Neural cell (in vitro differentiated cells): Measurements from ENCODE around the gene MEAF6. TPM values are rescaled to one million over a fixed set of nuclear protein-coding genes. Genes with fewer than 3 reads are reported as not detected.

Experiments used
- H2AFZ ChIP-seq: fragments of 200-600, 300-800 bp; sonication (generic), shearing (Covaris generic); 2 replicates; pipeline ENCODE4 v1.6.0; 2014; ENCODE audit warnings: low read depth, mild to moderate bottlenecking, antibody characterized with exemption, low read length, moderate library complexity
- H3F3A ChIP-seq: fragments of 200-600 bp; shearing (Covaris generic); 2 replicates; pipeline ENCODE4 v1.6.1; 2016; ENCODE audit warnings: mild to moderate bottlenecking, moderate library complexity, mixed read lengths, antibody characterized with exemption, low read length; ENCODE audit not compliant: insufficient read depth, poor library complexity, severe bottlenecking
- H3K27ac ChIP-seq: fragments of 200-600, 300-800 bp; sonication (generic), shearing (Covaris generic); 2 replicates; pipeline ENCODE4 v1.5.1; 2014; ENCODE audit warnings: mild to moderate bottlenecking, low read length, moderate library complexity
- H3K27me3 ChIP-seq: fragments of 300-800, 200-600 bp; sonication (generic), shearing (Covaris generic); 2 replicates; pipeline ENCODE4 v1.6.0; 2014; ENCODE audit warnings: mild to moderate bottlenecking, low read depth, low read length, moderate library complexity; ENCODE audit not compliant: insufficient read depth
- H3K36me3 ChIP-seq: fragments of 300-800, 200-600 bp; sonication (generic), shearing (Covaris generic); 2 replicates; pipeline ENCODE4 v1.5.1; 2014; ENCODE audit warnings: mild to moderate bottlenecking, antibody characterized with exemption, low read length, moderate library complexity; ENCODE audit not compliant: insufficient read depth
- H3K4me2 ChIP-seq: fragments of 300-800, 200-600 bp; sonication (generic), shearing (Covaris generic); 2 replicates; pipeline ENCODE4 v1.6.0; 2014; ENCODE audit warnings: mild to moderate bottlenecking, low read length
- H3K4me3 ChIP-seq: fragments of 300-800, 200-600 bp; sonication (generic), shearing (Covaris generic); 2 replicates; pipeline ENCODE4 v1.5.1; 2014; ENCODE audit warnings: mild to moderate bottlenecking, low read length, moderate library complexity
- H3K79me2 ChIP-seq: fragments of 200-600 bp; shearing (Covaris generic); replicated peaks from 2 replicates; pipeline ENCODE4 v1.6.0; 2014; ENCODE audit warnings: mild to moderate bottlenecking, low read length, moderate library complexity; ENCODE audit not compliant: insufficient read depth
- H3K9ac ChIP-seq: fragments of 300-800, 200-600 bp; sonication (generic), shearing (Covaris generic); 2 replicates; pipeline ENCODE4 v1.6.1; 2016; ENCODE audit warnings: mild to moderate bottlenecking, low read length, mixed read lengths
- H3K9me2 ChIP-seq: fragments of 200-600 bp; shearing (Covaris generic); 2 replicates; pipeline ENCODE4 v1.6.1; 2016; ENCODE audit warnings: mild to moderate bottlenecking, low read length, mixed read lengths; ENCODE audit not compliant: insufficient read depth
- H3K9me3 ChIP-seq: fragments of 200-600, 300-800 bp; sonication (generic), shearing (Covaris generic); 2 replicates; pipeline ENCODE4 v1.6.1; 2016; ENCODE audit warnings: mild to moderate bottlenecking, mixed run types, low read length, moderate library complexity, mixed read lengths
- H4K20me1 ChIP-seq: fragments of 200-600 bp; shearing (Covaris generic); 2 replicates; pipeline ENCODE4 v1.6.1; 2016; ENCODE audit warnings: mild to moderate bottlenecking, mixed run types; ENCODE audit not compliant: insufficient read depth
- EP300 ChIP-seq: fragments of 450-650 bp; conservative IDR thresholded peaks from 2 replicates; pipeline ENCODE4 v1.6.1; 2014; ENCODE audit warnings: antibody characterized with exemption, mild to moderate bottlenecking, moderate library complexity; ENCODE audit not compliant: poor library complexity, severe bottlenecking
- EZH2 ChIP-seq: fragments of 200-600, 300-800 bp; shearing (Covaris generic), sonication (generic); IDR thresholded peaks from 2 replicates; pipeline ENCODE4 v1.6.1; 2014; ENCODE audit warnings: antibody characterized with exemption, low read length, borderline replicate concordance, mild to moderate bottlenecking; ENCODE audit not compliant: insufficient read depth, poor library complexity, severe bottlenecking
- MXI1 ChIP-seq: fragments of 450-650 bp; conservative IDR thresholded peaks from 2 replicates; pipeline ENCODE4 v1.6.1; 2014; ENCODE audit warnings: antibody characterized with exemption, mild to moderate bottlenecking; ENCODE audit not compliant: poor library complexity, severe bottlenecking
- POLR2AphosphoS5 ChIP-seq: IDR thresholded peaks from 2 replicates; pipeline ENCODE4 v1.6.1; 2012
- RAD21 ChIP-seq: fragments of 450-650 bp; conservative IDR thresholded peaks from 2 replicates; pipeline ENCODE4 v1.6.1; 2014; ENCODE audit warnings: antibody characterized with exemption, mild to moderate bottlenecking, moderate library complexity
- REST ChIP-seq: IDR thresholded peaks from 2 replicates; pipeline ENCODE4 v1.6.1; 2012; ENCODE audit warnings: borderline replicate concordance
- SMC3 ChIP-seq: fragments of 450-650 bp; conservative IDR thresholded peaks from 2 replicates; pipeline ENCODE4 v1.6.1; 2014; ENCODE audit warnings: antibody characterized with exemption, mild to moderate bottlenecking, moderate library complexity; ENCODE audit not compliant: poor library complexity
- TAF1 ChIP-seq: IDR thresholded peaks from 2 replicates; pipeline ENCODE4 v1.6.1; 2012; ENCODE audit warnings: low read depth
- polyA plus RNA-seq: library from polyadenylated mRNA; depleted of rRNA; stranded (reverse); fragments of >200 nt; gene quantifications from 2 replicates; pipeline ENCODE4 v1.2.3, GENCODE V29; 2014
- TF ChIP-seq, protein P1 (sequence below): fragments of 450-650 bp; IDR thresholded peaks from 2 replicates; pipeline ENCODE4 v1.5.1; 2014; ENCODE audit warnings: antibody characterized with exemption, mild to moderate bottlenecking, moderate library complexity; ENCODE audit not compliant: poor library complexity, severe bottlenecking

Gene MEAF6
- polyA plus RNA-seq, 1 donor from 2014 or later, result 351 TPM

- H3K9me3 ChIP-seq, result no peaks in the 10 kb centered on the region
- no peaks in the 10 kb centered on the region for H3K27me3 ChIP-seq
- H2AFZ ChIP-seq, result no peak overlapping the region
- no peak overlapping the region for H3K27ac ChIP-seq
- no peak for TF ChIP-seq POLR2AphosphoS5
- TF ChIP-seq, protein P1, sequence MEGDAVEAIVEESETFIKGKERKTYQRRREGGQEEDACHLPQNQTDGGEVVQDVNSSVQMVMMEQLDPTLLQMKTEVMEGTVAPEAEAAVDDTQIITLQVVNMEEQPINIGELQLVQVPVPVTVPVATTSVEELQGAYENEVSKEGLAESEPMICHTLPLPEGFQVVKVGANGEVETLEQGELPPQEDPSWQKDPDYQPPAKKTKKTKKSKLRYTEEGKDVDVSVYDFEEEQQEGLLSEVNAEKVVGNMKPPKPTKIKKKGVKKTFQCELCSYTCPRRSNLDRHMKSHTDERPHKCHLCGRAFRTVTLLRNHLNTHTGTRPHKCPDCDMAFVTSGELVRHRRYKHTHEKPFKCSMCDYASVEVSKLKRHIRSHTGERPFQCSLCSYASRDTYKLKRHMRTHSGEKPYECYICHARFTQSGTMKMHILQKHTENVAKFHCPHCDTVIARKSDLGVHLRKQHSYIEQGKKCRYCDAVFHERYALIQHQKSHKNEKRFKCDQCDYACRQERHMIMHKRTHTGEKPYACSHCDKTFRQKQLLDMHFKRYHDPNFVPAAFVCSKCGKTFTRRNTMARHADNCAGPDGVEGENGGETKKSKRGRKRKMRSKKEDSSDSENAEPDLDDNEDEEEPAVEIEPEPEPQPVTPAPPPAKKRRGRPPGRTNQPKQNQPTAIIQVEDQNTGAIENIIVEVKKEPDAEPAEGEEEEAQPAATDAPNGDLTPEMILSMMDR, result no peak
- no peak for TF ChIP-seq TAF1
- no peak for TF ChIP-seq EZH2
- TF ChIP-seq SMC3, result no peak
- TF ChIP-seq RAD21, result no peak
- TF ChIP-seq REST, result no peak
- no peak for TF ChIP-seq EP300
- TF ChIP-seq MXI1, result no peak
- H3K9ac ChIP-seq, result no peak overlapping the region
- no peaks in the 10 kb centered on the region for H3K9me2 ChIP-seq
- no peak overlapping the region for H3K4me3 ChIP-seq
- no peaks in the 10 kb centered on the region for H3K79me2 ChIP-seq
- H3K4me2 ChIP-seq, result no peak overlapping the region
- no peaks in the 10 kb centered on the region for H4K20me1 ChIP-seq
- peaks cover 8% of the 10 kb centered on the region for H3K36me3 ChIP-seq
- no peaks in the 10 kb centered on the region for H3F3A ChIP-seq
These were observed 12.9 kb downstream of the MEAF6 start for GRCh38 chr1:37501661-37502060.

DNA sequence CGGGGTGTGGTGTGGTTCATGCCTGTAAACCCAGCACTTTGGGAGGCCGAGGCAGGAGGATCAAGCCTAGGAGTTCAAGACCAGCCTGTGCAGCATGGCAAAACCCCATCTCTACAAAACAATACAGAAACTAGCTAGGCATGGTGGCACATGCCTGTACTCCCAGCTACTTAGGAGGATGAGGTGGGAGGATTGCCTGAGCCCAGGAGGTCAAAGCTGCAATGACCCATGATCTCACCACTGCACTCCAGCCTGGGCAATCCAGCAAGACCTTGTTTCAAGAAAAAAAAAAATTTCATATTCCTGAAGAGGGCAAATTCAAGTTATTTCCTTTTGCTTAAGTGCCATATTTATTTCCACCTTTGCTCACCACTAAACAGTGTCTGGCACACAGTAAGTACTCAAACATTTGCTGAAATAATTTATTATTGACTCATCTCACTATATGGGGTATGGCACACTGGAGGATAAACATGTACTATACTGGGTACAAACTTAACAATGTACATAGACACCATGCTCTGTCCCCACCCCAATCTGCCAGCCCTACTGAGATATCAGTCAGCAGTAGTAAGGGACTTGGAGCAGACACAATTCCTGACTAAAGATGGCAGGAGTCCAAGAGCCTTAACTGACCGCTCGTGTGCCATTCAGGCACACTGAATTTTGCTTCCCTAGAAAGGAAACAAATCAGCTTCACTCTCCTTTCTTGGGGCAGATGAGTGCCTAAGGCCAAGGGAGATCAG lies 15.5 kb downstream of the MEAF6 start:
- H3K9ac ChIP-seq, result no peak overlapping the region
- H3K36me3 ChIP-seq, result no peaks in the 10 kb centered on the region
- H3K4me2 ChIP-seq, result no peak overlapping the region

More for the DNA sequence above, 15.5 kb downstream of the MEAF6 start:
- Histone ChIP-seq H3K9me2 (no peaks in the 10 kb centered on the region), H3K79me2 (no peaks in the 10 kb centered on the region), H3F3A (no peaks in the 10 kb centered on the region), H4K20me1 (no peaks in the 10 kb centered on the region), H3K4me3 (no peak overlapping the region), H2AFZ (no peak overlapping the region), H3K27ac (no peak overlapping the region), H3K9me3 (no peaks in the 10 kb centered on the region), H3K27me3 (no peaks in the 10 kb centered on the region)
- no peak for TF ChIP-seq EP300
- no peak for TF ChIP-seq EZH2
- no peak for TF ChIP-seq POLR2AphosphoS5
- TF ChIP-seq, protein P1, result no peak
- TF ChIP-seq REST, result no peak
- TF ChIP-seq SMC3, result no peak
- TF ChIP-seq MXI1, result no peak
- TF ChIP-seq TAF1, result no peak
- no peak for TF ChIP-seq RAD21
